GM18909 (cell line): Measurements from ENCODE around the gene MMP28.

Experiments
- ATAC-seq: cut with Tn5 transposase; IDR thresholded peaks from one replicate; pipeline ENCODE4 v1.9.1; 2021; ENCODE audit warnings: mild to moderate bottlenecking; ENCODE audit not compliant: unreplicated experiment, poor library complexity

MMP28 gene

GRCh38 chr17:35745749-35746320 lies 49.6 kb downstream of the MMP28 start:
- no peak for ATAC-seq

GRCh38 chr17:35745246-35745645 lies 50.2 kb downstream of the MMP28 start:
- no peak for ATAC-seq

GRCh38 chr17:35744830-35745229 lies 50.6 kb downstream of the MMP28 start:
- ATAC-seq = no peak

- ATAC-seq = no peak
Measured at GRCh38 chr17:35743626-35744328, 51.7 kb downstream of the MMP28 start.

- ATAC-seq = no peak
Measured at GRCh38 chr17:35742896-35743477, 52.5 kb downstream of the MMP28 start.

GRCh38 chr17:35742496-35742895 lies 52.9 kb downstream of the MMP28 start:
- no peak for ATAC-seq

GRCh38 chr17:35740997-35741931 lies 54.2 kb downstream of the MMP28 start:
- no peak for ATAC-seq

- ATAC-seq = no peak
Measured at GRCh38 chr17:35740216-35740615, 55.2 kb downstream of the MMP28 start.

- no peak for ATAC-seq
Measured at GRCh38 chr17:35738519-35739133, 56.8 kb downstream of the MMP28 start.

GRCh38 chr17:35736236-35736635 lies 59.2 kb downstream of the MMP28 start:
- ATAC-seq = no peak

- ATAC-seq = no peak
Measured at GRCh38 chr17:35735036-35735805, 60.2 kb downstream of the MMP28 start.

- no peak for ATAC-seq
Measured at GRCh38 chr17:35734396-35734795, 61.0 kb downstream of the MMP28 start.

- no peak for ATAC-seq
Measured at GRCh38 chr17:35733366-35733765, 62.1 kb downstream of the MMP28 start.

- no peak for ATAC-seq
Measured at GRCh38 chr17:35732806-35733136, 62.7 kb downstream of the MMP28 start.

- ATAC-seq = no peak
Measured at GRCh38 chr17:35731917-35732805, 63.3 kb downstream of the MMP28 start.

- no peak for ATAC-seq
Measured at GRCh38 chr17:35731239-35731916, 64.1 kb downstream of the MMP28 start, which contains the start of gene RASL10B. RASL10B (plus strand) TSS chr17:35731639; CDS start chr17:35735185, 3,546 bp downstream.

- no peak for ATAC-seq
Measured at GRCh38 chr17:35730400-35731005, 64.9 kb downstream of the MMP28 start.

GRCh38 chr17:35729405-35729833 lies 66.0 kb downstream of the MMP28 start:
- no peak for ATAC-seq
